Hematopoietic multipotent progenitor cell treated with erythropoietin and hydrocortisone succinate and interleukin-3 and kit ligand, for 15 days (in vitro differentiated cells): Measurements from ENCODE around the gene MGAT2.
"Not testable (repeated sequence)": the region's sequence is repeated elsewhere in the genome, so short reads cannot be mapped to it uniquely, and the experiment has no call there.

Experiments used
- DNase-seq: peaks from one replicate; pipeline ENCODE4 v3.0.0-alpha.2; 2015; ENCODE audit warnings: low spot score

The MGAT2 gene

GRCh38 chr14:49657500-49657899 is 36.9 kb downstream of the MGAT2 start:
- DNase-seq: not testable (repeated sequence)

GRCh38 chr14:49659526-49660455 is 39.2 kb downstream of the MGAT2 start:
- DNase-seq: no peak

- DNase-seq: no peak
Observed at GRCh38 chr14:49670475-49670874, 49.9 kb downstream of the MGAT2 start.
